HG03432 (cell line): ENCODE data around the gene LRP1.

ENCODE experiments used
- ATAC-seq: cut with Tn5 transposase; IDR thresholded peaks from one replicate; pipeline ENCODE4 v1.9.1; 2021; ENCODE audit warnings: mild to moderate bottlenecking, moderate library complexity; ENCODE audit not compliant: unreplicated experiment

LRP1 gene

DNA sequence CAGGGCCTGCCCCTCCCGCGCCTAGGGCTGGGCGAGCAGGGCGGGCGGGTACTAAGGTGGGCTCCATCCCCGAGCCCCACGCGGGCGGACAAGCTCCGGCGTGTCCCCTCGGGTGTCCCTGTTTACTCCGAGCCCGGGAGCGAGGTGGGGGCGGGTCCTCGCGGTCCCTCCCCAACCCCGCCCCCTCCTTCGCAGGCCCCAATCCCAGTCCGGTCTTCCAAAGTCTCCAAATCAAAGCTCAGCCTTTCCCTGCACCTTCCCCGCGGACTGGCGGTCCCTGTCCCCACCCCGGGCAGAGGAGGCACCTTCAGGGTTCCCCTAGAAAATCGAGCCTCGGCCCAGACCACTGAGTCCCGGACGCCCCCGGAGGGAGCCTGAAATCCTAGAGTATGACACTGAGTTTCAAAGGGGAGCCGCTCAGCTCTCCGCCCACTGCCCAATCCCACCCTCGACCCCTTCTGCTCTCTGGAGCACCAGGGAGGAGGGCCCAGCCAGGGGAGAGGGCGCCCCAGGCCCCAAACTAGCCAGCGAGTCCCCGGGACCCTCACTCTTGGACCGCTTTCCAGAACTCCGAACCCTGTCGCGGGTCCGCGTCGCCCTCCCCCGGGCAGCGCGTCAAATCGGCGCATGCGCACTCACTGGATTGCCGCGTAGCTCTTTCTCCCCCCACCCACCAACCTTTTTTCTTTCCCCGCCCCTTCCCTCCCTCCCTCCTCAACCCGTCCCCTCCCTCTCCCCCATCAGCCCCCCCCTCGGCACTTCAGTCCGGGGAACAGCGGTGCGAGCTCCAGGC, at the start of gene LRP1:
Gene LRP1 (plus strand): TSS at position 758 of the 793 bp plus-strand sequence. CDS start 482 bp downstream, outside the sequence.
- peak; percentile 42 for ATAC-seq

DNA sequence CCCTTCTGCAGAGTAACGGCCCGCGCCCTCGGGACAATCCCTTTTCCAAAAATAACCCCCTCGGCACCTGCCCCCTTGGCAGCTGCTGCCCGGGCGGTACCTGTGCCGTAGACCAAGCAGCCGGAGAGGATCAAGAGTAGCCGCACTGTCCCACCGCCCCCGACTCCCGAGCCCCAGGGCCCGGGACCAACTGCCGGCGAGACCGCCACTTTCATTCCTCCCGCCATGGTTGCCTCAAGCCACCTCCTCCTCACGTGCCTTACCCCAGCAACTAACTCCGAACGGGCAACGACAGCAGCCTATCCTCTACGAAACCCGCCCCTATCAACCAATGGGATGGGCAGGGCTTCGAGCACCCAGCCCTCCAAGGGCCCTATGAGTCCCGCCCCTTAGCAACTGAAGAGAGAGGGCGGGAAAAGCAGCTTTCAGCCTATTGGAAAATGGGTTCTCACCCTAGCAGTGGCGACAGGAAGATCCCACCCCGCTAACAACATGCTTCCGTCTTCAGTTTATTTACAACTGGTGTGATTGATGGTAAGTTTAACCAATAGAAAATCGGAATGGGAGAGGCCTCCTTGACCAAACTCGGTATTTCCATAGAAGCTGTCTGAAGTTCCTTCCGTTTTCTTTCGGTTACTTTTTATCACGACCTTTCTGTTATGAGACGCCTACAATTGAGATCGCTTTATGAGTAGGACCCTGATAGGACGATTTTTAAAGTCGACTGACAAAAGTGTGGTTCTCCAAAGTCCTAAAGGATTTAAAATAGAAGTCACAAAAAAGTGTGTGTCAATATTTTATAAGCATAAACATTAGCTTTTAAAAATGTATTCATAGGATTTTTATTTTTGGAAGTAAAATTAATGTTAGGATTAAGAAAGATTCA, 49.5 kb upstream of the LRP1 start, which contains the start of gene NEMP1:
Gene NEMP1 (minus strand): TSS at position 273 of the 886 bp plus-strand sequence. CDS start 46 bp downstream, at position 227.
- peak; percentile 97 for ATAC-seq

DNA sequence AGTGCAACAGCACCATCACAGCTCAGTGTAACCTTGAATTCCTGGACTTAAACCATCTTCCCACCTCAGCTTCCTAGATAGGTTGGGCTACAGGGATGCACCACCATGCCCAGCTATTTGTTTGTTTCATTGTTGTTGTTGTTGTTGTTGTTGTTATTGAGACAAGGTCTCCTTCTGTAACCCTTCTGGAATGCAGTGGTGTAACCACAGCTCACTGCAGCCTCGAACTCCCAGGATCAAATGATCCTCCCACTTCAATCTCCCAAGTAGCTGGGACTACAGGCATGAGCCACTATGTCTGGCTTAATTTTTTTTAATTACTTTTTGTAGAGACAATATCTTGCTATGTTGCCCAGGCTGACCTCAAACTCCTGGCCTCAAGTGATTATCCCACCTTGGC, 48.5 kb upstream of the LRP1 start:
- ATAC-seq = no peak

DNA sequence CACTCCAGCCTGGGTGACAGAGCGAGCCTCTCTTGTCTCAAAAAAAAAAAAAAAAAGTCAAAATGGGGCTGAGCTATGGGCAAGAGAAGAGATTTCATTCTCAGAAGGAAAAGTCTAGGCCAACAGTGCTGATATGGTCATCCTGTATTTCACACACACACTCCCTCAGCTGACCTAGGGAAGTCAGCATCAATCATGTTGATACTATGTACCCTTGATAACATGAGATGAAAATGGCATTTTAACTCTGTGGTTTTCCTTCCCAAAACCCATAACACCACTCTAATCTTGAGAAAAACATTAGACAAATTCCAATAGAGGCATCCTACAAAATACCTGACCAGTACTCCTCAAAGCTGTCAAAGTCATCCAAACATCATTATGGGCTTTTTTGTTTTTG, 47.4 kb upstream of the LRP1 start:
- ATAC-seq = no peak

DNA sequence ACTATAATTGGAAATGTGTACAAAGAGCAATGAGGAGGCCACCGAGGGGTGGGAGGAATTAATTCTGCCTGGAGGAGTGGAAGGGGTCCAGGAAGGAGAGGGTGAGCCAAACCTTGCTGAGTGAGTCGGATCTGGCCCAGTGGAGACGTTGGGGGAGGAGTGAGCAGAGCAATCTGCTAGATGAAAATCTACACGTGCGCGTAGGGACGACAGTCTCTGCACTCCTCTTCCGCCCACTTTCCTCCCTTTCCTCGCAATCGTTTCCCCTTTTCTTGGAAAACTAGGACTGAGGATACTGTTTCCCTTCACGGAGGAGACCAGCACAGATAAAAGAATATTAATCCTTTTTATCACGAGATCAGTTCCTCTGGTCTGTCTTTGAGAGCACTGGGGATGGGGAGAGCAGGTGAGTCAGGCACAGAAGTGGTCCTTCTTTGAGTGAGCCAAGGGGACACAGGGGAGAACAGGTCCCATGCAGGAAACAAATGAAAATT, 42.2 kb upstream of the LRP1 start:
- no peak for ATAC-seq

DNA sequence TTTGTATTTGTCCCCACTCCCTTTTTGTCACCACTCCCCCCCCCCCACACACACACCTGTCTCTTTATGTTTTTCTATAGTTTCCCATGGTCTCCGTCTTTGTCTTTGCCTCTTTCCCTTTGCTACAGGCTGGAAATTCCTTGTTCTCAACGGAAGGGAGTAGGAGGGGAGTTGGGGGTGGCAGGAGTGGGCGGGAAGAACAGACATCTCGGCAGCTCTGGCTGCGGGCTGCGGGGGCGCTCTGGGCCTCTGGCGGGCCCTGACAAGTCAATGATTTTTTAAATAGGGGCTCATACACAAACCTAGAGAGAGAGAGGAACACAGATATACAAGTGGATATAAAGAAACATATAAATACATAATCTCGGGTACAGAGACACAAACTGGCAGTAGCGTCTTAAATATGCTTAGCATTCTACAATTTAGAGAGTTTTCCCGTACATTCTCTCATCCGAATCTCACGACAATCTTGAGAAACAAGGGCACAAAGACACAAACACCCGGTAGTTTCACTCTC, 41.7 kb upstream of the LRP1 start:
- ATAC-seq = no peak

DNA sequence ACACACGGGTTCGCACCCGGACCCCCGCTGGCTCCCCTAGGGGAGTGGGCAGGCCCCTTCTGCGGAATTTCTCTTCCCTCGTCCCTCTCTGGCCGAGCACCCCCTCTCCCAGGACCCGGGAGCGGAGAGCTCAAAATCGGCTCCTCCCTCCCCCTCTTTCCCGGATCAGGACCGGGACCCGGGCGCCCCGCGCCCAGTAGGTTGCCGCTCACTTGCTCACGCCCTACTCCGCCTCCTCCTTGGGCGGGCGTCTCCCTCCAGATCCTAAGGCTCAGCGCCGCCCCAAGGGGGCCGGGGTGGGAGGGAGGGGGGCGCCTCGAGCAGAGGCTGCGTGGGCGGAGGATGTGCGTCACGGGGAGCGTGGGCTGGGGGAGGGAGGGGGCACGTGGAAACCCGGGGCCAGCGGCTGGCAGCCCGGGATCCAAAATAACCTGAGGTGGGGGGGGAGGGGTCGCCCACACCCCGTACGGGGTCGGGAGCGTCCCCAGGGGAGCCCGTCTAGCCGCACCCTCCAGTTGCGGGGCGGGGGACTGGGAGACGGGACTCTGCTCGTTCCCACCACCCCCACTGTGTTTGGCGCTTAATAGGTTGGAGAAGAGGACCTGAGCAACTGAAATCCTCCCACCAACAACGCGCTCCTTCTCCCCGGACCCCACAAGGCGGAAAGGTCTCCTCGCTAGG, 41.1 kb upstream of the LRP1 start:
- ATAC-seq = peak; percentile 34

DNA sequence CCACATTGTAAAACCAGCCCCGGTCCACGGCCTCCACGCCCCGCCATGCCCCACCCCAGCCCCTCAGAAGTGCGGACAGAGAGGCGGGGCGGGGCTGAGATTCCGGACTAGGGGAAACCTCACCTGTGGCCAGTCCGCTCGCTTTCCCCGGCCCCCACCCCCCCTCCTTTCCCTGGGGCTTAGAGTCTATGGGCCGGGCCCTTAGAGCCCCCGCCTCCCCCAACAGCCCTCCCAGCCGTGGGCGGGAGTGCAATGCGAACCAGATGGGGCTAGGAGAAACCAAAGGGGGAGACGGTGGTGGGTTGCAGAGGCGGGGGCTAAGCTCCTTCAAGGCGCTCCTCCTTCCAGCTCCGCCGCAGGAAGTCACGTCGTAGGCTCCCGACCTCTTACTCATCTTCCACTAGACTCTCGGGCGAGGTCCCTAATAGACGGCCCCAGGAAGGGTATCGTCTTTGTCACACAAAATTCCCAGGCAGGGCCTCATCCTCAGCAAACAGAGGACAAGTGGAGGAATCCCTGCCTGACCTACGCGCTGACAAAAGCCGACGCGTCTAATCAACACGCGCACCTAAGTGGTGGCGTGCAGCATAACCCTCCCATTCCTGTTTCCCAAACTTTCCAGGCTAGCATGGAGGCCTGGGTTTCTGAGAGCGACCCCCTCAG, 40.5 kb upstream of the LRP1 start:
- ATAC-seq = peak; percentile 43

DNA sequence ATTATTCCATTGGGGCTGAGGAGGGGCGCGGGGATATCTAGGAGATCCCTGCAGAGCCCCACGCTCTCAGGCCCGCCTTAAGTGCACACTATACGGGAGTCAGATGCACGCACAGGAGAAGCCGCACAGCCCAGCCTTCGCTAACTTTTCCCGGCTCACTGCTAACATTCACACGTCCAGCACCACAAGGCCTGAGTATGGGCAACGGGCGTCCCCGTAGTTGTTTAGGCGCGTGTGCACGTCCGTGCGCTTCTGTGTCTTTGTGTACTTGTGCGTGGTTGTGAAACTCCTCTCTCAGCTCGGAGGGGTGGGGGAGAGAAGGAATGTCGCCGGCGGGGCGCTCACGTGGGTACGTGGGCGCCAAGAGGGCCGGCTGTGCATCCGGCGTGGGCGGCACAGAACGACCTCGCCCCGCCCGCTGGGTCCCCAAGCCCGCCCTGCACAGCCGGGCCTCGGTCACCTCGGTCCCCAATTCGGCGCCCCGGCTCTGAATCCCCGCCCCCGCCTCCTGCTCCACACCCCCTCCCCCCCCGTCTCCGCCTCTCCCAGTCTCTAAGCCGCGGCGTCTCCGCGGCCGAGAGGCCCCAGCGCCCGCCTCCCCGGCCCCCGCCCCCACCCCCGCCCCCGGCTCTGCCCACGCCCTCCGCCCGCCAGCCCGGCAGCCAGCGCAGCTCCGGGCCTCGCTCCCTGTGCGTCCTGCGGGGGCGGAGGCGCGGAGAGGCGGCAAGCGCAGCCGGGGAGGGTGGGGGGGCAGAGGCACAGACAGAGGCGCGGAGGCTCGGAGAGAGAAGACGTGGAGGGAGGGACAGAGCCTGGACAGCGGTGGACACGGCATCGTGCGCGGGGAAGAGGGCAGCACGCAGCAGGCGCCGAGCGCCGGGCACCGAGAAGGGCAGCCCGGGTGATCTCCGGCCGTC, 39.7 kb upstream of the LRP1 start, which contains the start of gene NAB2:
Gene NAB2 (plus strand): TSS at position 761 of the 917 bp plus-strand sequence. CDS start 158 bp downstream, outside the sequence.
- peak; percentile 61 for ATAC-seq

DNA sequence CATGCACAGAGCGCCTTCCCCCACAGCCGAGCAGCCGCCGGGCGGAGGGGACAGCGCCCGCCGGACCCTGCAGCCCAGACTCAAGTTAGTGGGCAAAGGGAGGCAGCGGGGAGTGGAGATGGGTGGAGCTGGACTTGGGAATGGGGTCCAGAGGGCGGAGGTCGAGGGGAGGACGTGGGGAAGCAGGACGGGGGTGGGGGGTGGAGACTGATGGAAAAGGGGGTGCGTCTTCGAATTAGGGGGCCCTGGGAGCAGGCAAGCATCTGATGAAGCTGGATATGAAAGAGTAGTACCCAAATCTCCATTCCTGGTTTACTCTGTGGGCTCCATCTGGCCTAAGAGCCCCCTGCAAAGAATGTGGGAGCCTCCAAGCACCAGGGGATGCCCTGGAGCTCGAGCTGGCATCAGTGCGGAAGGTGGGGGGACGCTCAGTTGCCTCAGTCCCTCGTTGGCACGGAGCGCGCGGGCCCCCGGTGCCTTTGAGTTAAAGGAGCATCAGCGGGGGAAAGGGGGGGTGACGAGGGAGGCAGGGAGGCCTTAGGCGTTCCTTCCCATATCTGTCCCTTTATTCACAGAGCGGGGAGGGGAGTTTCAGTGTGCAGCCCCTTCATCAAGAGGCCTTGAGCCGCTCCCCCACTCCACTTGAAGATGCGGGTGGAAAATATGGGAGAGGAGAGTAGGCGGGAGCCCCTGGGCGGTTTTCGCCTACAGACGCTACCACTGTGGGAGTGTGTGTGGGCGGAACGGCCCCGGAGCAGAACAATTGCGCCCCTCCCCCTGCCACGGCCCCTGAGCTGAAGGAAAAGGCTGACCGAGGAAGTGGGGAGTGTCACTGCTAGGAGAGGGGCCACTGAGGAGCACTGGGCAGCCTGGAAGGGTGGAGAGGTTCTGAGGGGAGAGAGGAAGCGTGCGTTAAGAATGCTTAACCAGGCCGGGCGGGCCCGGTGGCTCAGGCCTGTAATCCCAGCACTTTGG, 38.7 kb upstream of the LRP1 start:
- ATAC-seq = no peak

DNA sequence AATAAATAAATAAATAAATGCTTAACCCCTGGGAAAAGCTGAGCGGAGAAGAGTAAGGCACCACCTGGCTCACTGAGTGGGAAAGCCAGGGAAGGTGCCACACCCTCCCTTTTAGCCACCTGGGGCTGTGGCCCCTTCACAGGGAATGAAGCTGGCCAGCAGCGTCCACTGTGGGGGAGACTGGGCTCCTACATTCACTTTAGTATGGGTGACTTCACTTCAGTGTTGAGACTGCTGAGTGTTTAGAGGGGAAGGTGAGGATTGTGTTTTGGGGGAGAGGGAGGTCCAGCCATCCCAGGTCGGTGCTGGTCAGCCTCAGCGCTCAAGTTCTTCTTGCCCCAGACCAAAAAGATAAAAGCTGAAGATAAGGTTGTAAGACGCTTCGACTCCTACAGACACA, 37.8 kb upstream of the LRP1 start:
- ATAC-seq = no peak

DNA sequence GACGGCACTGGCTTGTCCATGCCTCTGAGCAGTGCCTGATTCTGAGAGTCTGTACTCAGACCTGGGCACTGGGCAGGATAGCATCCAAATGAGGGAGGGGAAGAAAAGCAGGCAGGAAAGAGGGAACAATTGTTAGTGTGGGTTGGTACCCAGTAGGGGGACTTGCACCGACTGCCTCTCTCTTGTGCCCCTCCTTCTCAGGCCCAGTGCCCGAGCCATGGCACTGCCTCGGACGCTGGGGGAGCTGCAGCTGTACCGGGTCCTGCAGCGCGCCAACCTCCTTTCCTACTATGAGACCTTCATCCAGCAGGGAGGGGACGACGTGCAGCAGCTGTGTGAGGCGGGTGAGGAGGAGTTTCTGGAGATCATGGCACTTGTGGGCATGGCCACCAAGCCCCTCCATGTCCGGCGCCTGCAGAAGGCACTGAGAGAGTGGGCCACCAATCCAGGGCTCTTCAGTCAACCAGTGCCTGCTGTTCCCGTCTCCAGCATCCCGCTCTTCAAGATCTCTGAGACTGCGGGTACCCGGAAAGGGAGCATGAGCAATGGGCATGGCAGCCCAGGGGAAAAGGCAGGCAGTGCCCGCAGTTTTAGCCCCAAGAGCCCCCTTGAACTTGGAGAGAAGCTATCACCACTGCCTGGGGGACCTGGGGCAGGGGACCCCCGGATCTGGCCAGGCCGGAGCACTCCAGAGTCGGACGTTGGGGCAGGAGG, 37.2 kb upstream of the LRP1 start:
- ATAC-seq = no peak

DNA sequence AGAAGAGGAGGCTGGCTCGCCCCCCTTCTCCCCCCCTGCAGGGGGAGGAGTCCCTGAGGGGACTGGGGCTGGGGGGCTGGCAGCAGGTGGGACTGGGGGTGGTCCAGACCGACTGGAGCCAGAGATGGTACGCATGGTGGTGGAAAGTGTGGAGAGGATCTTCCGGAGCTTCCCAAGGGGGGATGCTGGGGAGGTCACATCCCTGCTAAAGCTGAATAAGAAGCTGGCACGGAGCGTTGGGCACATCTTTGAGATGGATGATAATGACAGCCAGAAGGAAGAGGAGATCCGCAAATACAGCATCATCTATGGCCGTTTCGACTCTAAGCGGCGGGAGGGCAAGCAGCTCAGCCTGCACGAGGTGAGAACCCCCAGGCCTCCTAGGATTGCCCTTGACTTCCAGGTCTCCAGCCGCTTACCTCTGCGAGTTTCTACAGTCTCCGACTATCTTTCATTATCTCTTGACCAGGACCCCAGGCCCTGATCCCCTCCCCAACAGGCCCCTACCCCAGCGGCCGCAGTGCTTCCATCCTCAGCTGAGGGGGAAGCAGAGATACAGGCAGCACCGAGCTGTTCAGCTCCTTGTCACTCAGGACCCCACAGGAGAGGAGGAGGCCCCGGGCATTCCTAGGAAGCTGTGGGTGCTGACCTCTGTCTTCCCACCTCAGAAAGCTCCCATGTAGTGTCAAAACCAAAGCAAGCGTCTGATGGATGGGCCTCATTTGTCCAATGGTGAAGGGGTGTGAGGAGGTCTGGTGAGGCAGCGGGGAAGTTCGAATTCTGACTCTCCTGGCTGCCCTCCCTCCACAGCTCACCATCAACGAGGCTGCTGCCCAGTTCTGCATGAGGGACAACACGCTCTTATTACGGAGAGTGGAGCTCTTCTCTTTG, 36.4 kb upstream of the LRP1 start:
- no peak for ATAC-seq

DNA sequence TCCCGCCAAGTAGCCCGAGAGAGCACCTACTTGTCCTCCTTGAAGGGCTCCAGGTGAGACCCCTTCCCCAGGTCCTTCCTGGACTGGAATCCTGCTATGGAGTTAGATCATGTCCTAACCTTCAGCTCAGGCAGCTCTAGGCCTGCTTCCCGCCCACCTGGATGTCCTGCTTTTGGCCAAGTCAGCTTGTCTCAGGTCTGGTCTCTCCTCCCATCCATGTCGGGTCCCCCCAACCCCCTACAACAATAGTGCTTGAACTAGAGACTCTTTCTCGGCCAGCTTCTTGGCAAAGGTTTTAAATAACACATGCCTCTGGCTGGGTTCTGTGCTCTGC, 35.8 kb upstream of the LRP1 start:
- ATAC-seq = no peak

DNA sequence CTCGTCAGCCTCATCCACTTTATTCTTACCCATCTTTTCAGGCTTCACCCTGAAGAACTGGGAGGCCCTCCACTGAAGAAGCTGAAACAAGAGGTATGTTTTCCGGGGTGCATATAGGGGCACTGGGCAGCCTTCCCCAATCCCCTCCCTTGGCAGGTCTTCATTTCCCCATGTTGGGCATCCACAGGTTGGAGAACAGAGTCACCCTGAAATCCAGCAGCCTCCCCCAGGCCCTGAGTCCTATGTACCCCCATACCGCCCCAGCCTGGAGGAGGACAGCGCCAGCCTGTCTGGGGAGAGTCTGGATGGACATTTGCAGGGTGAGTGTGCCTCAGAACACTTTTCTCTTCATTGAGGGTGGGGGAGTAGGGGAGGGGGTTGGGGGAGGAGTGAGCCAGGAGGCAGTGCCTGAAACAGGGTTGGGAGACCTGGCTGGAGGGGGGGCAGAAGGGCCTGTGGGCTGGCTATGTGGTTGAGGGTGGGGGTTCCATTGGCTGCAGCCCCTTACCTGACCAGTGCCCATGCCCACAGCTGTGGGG, 35.3 kb upstream of the LRP1 start:
- ATAC-seq = no peak
